ENCODE measurements around the gene SLC17A3. TPM values are rescaled to one million over a fixed set of nuclear protein-coding genes. Genes with fewer than 3 reads are reported as not detected.

The SLC17A3 gene
- total RNA-seq, 1 donor from 2014 or later: not detected

DNA sequence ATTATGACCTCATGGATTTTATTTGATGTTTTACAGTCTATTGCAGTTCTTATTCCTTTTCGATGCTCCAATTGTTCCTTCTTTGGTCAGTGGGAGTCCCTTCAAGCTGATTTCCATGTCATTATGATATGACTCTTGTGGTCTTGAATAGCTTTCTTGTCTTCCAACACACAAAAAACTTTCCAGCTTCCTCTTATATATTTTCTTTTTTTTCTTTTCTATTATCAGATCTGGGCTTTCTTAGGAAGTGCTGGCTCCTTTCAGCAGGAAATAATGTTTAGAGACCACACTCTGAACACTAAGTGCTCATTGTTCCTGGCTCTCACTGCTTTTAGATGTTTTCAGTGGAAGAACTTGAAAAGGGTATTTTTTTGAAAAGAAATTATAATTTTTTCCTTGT lies 39.1 kb downstream of the SLC17A3 start:
- DNase-seq (ENCODE audit: low spot score): no peak
- no peaks in the 10 kb centered on the region for H3F3A ChIP-seq (ENCODE audit: low read depth)
- no peak overlapping the region for H2AFZ ChIP-seq (replicated peaks)
- no peaks in the 10 kb centered on the region for H3K36me3 ChIP-seq
- H3K4me1 ChIP-seq: no peaks in the 10 kb centered on the region
- no peaks in the 10 kb centered on the region for H4K20me1 ChIP-seq (ENCODE audit: low read depth)
- H3K27ac Mint-ChIP-seq: no peak overlapping the region
- no peaks in the 10 kb centered on the region for H3K36me3 Mint-ChIP-seq
- H3K9ac ChIP-seq: no peak overlapping the region
- H3K4me1 Mint-ChIP-seq: peaks cover 2% of the 10 kb centered on the region
- H3K79me2 ChIP-seq (ENCODE audit: low read depth): no peaks in the 10 kb centered on the region
- no peak overlapping the region for H3K4me2 ChIP-seq
- TF ChIP-seq EZH2phosphoT487 (IDR thresholded peaks at IDR 0.05) (no peak), EZH2 (IDR thresholded peaks at IDR 0.05) (no peak)
- TF ChIP-seq, protein P1, sequence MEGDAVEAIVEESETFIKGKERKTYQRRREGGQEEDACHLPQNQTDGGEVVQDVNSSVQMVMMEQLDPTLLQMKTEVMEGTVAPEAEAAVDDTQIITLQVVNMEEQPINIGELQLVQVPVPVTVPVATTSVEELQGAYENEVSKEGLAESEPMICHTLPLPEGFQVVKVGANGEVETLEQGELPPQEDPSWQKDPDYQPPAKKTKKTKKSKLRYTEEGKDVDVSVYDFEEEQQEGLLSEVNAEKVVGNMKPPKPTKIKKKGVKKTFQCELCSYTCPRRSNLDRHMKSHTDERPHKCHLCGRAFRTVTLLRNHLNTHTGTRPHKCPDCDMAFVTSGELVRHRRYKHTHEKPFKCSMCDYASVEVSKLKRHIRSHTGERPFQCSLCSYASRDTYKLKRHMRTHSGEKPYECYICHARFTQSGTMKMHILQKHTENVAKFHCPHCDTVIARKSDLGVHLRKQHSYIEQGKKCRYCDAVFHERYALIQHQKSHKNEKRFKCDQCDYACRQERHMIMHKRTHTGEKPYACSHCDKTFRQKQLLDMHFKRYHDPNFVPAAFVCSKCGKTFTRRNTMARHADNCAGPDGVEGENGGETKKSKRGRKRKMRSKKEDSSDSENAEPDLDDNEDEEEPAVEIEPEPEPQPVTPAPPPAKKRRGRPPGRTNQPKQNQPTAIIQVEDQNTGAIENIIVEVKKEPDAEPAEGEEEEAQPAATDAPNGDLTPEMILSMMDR (IDR thresholded peaks at IDR 0.05): no peak
- H3K4me3 ChIP-seq: no peak overlapping the region
- no peaks in the 10 kb centered on the region for H3K9me3 ChIP-seq (ENCODE audit: low read depth)
- H3K27ac ChIP-seq: no peak overlapping the region
- no peak overlapping the region for H3K4me3 Mint-ChIP-seq
- H3K9me3 Mint-ChIP-seq: no peaks in the 10 kb centered on the region
- no peaks in the 10 kb centered on the region for H3K27me3 Mint-ChIP-seq (ENCODE audit: insufficient read depth, low read depth)
- H3K27me3 ChIP-seq: no peaks in the 10 kb centered on the region

DNA sequence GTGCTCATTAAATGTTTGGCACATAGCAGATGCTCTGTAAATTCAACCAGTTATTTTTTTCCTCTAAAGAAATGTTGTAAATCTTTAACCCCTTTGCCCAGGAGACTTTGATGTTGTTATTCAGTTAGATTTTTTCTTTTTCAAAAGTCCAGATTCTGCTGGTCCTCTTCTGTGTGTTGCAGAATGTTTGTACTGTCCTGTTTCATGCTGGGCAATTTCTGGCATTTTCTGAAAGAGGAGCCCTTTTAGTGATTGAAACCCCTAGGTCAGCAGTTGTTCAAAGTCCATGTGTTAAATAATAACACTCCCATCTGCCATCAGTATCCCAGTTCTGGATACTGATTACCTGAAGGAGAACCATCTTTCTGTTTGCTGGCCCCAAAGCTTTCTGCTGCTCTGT lies 40.9 kb downstream of the SLC17A3 start:
- Histone ChIP-seq H3F3A (ENCODE audit: low read depth) (no peaks in the 10 kb centered on the region), H3K9me3 (ENCODE audit: low read depth) (no peaks in the 10 kb centered on the region), H3K4me1 (no peaks in the 10 kb centered on the region), H3K27me3 (no peaks in the 10 kb centered on the region), H3K36me3 (no peaks in the 10 kb centered on the region), H3K27ac (no peak overlapping the region), H3K4me3 (no peak overlapping the region), H2AFZ (replicated peaks) (no peak overlapping the region), H4K20me1 (ENCODE audit: low read depth) (no peaks in the 10 kb centered on the region), H3K4me2 (no peak overlapping the region), H3K79me2 (ENCODE audit: low read depth) (no peaks in the 10 kb centered on the region), H3K9ac (no peak overlapping the region)
- Mint-ChIP-seq H3K4me3 (no peak overlapping the region), H3K9me3 (no peaks in the 10 kb centered on the region), H3K27me3 (ENCODE audit: insufficient read depth, low read depth) (no peaks in the 10 kb centered on the region), H3K4me1 (peaks cover 2% of the 10 kb centered on the region), H3K27ac (no peak overlapping the region), H3K36me3 (no peaks in the 10 kb centered on the region)
- no peak for DNase-seq (ENCODE audit: low spot score)
- TF ChIP-seq EZH2 (IDR thresholded peaks at IDR 0.05) (no peak), EZH2phosphoT487 (IDR thresholded peaks at IDR 0.05) (no peak)
- TF ChIP-seq, protein P1 (IDR thresholded peaks at IDR 0.05): no peak

DNA sequence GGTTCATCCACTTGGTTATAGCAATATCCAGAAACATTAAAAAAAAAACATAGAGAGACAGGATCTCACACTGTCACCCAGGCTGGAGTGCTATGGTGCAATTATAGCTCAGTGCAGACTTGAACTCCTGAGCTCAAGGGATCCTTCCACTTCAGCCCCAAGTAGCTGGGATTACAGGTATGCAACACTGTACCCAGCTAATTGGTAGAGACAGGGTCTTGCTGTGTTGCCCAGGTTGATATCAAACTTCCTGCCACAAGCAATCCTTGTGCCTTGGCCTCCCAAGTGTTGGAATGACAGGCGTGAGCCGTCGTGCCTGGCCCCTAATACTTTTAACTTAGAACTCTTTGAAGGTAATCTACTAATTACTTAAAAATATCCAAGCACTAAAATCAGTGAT lies 41.4 kb downstream of the SLC17A3 start:
- Histone ChIP-seq H3K79me2 (ENCODE audit: low read depth) (no peaks in the 10 kb centered on the region), H3F3A (ENCODE audit: low read depth) (no peaks in the 10 kb centered on the region), H3K27me3 (no peaks in the 10 kb centered on the region), H3K27ac (no peak overlapping the region), H3K9me3 (ENCODE audit: low read depth) (no peaks in the 10 kb centered on the region), H3K4me1 (no peaks in the 10 kb centered on the region), H3K4me3 (no peak overlapping the region), H3K4me2 (no peak overlapping the region), H4K20me1 (ENCODE audit: low read depth) (no peaks in the 10 kb centered on the region), H3K9ac (no peak overlapping the region), H2AFZ (replicated peaks) (no peak overlapping the region), H3K36me3 (no peaks in the 10 kb centered on the region)
- H3K27ac Mint-ChIP-seq: no peak overlapping the region
- H3K27me3 Mint-ChIP-seq (ENCODE audit: insufficient read depth, low read depth): no peaks in the 10 kb centered on the region
- no peak overlapping the region for H3K4me3 Mint-ChIP-seq
- no peaks in the 10 kb centered on the region for H3K36me3 Mint-ChIP-seq
- H3K9me3 Mint-ChIP-seq: no peaks in the 10 kb centered on the region
- TF ChIP-seq, protein P1 (IDR thresholded peaks at IDR 0.05): no peak
- TF ChIP-seq EZH2 (IDR thresholded peaks at IDR 0.05) (no peak), EZH2phosphoT487 (IDR thresholded peaks at IDR 0.05) (no peak)
- H3K4me1 Mint-ChIP-seq: peaks cover 2% of the 10 kb centered on the region
- DNase-seq (ENCODE audit: low spot score): no peak

DNA sequence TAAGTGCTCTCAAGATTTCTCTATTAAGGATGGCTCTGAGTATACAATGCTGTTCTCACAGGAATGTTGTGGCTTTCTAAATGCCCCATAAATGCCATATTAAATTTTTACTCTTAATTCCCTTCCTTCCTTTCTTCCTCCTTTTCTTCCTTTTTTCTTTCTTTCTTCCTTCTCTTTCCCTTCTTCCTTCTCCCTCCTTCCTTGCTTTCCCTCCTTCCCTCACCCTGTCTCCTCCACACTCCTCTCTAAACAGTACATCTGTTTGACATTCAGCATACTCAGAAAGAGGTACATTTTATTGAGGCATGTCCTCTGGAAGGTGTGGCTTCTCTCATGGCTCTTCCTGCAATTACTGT lies 41.8 kb downstream of the SLC17A3 start:
- peaks cover 2% of the 10 kb centered on the region for H3K4me1 Mint-ChIP-seq
- H3K9ac ChIP-seq: no peak overlapping the region
- no peaks in the 10 kb centered on the region for H3K27me3 ChIP-seq

More for the DNA sequence above, 41.8 kb downstream of the SLC17A3 start:
- H3K4me3 Mint-ChIP-seq: no peak overlapping the region
- Histone ChIP-seq H3F3A (ENCODE audit: low read depth) (no peaks in the 10 kb centered on the region), H3K9me3 (ENCODE audit: low read depth) (no peaks in the 10 kb centered on the region), H3K4me3 (no peak overlapping the region), H3K79me2 (ENCODE audit: low read depth) (no peaks in the 10 kb centered on the region), H3K4me1 (no peaks in the 10 kb centered on the region), H2AFZ (replicated peaks) (no peak overlapping the region), H3K27ac (no peak overlapping the region), H4K20me1 (ENCODE audit: low read depth) (no peaks in the 10 kb centered on the region), H3K4me2 (no peak overlapping the region), H3K36me3 (no peaks in the 10 kb centered on the region)
- no peaks in the 10 kb centered on the region for H3K9me3 Mint-ChIP-seq
- no peaks in the 10 kb centered on the region for H3K36me3 Mint-ChIP-seq
- TF ChIP-seq, protein P1 (IDR thresholded peaks at IDR 0.05): no peak
- TF ChIP-seq EZH2 (IDR thresholded peaks at IDR 0.05) (no peak), EZH2phosphoT487 (IDR thresholded peaks at IDR 0.05) (no peak)
- H3K27me3 Mint-ChIP-seq (ENCODE audit: insufficient read depth, low read depth): no peaks in the 10 kb centered on the region
- H3K27ac Mint-ChIP-seq: no peak overlapping the region
- no peak for DNase-seq (ENCODE audit: low spot score)
